GM13977 (cell line): ENCODE results near the gene ALX4.

ENCODE experiments used
- DNase-seq: peaks from one replicate; pipeline ENCODE4 v3.0.0; 2012; ENCODE audit warnings: low spot score
- in situ Hi-C: fragments of 300-500 bp; cut with MboI; formaldehyde crosslinking; loops from one replicate; pipeline ENCODE4 v1.12.0; 2022; ENCODE audit warnings: low sequenced_read_pairs, low pct_unique_long_range_greater_than_20kb, mixed read lengths, inconsistent platforms; ENCODE audit not compliant: unreplicated experiment
- TF ChIP-seq, protein P1 (sequence below): IDR thresholded peaks from 2 replicates; pipeline ENCODE4 v1.5.1; 2012; ENCODE audit warnings: mild to moderate bottlenecking, control low read depth; ENCODE audit not compliant: insufficient read depth; ENCODE audit errors: extremely low read depth, missing control alignments

ALX4 gene

DNA sequence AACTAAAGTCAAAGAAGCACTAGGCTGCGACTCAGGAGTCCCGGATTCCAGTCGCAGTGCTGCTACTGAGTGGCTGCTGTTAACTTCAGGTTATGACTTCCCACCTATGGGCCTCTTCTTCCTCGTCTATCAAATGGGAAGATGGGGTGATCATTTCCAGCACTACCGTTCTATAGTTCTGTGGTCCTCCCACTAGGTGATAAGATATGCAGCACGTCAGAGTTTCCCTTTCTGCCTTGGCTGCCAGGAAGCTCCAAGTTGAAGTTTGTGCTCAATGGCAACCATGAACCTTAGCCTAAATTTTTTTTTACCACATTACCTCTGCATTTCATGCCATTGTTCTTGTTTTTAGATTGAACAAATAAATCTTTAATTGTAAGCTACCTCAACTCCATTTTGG is 38.7 kb downstream of the ALX4 start:
- TF ChIP-seq, protein P1, sequence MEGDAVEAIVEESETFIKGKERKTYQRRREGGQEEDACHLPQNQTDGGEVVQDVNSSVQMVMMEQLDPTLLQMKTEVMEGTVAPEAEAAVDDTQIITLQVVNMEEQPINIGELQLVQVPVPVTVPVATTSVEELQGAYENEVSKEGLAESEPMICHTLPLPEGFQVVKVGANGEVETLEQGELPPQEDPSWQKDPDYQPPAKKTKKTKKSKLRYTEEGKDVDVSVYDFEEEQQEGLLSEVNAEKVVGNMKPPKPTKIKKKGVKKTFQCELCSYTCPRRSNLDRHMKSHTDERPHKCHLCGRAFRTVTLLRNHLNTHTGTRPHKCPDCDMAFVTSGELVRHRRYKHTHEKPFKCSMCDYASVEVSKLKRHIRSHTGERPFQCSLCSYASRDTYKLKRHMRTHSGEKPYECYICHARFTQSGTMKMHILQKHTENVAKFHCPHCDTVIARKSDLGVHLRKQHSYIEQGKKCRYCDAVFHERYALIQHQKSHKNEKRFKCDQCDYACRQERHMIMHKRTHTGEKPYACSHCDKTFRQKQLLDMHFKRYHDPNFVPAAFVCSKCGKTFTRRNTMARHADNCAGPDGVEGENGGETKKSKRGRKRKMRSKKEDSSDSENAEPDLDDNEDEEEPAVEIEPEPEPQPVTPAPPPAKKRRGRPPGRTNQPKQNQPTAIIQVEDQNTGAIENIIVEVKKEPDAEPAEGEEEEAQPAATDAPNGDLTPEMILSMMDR, result no peak
- no peak for DNase-seq
- in situ Hi-C loops, result no loop called here

DNA sequence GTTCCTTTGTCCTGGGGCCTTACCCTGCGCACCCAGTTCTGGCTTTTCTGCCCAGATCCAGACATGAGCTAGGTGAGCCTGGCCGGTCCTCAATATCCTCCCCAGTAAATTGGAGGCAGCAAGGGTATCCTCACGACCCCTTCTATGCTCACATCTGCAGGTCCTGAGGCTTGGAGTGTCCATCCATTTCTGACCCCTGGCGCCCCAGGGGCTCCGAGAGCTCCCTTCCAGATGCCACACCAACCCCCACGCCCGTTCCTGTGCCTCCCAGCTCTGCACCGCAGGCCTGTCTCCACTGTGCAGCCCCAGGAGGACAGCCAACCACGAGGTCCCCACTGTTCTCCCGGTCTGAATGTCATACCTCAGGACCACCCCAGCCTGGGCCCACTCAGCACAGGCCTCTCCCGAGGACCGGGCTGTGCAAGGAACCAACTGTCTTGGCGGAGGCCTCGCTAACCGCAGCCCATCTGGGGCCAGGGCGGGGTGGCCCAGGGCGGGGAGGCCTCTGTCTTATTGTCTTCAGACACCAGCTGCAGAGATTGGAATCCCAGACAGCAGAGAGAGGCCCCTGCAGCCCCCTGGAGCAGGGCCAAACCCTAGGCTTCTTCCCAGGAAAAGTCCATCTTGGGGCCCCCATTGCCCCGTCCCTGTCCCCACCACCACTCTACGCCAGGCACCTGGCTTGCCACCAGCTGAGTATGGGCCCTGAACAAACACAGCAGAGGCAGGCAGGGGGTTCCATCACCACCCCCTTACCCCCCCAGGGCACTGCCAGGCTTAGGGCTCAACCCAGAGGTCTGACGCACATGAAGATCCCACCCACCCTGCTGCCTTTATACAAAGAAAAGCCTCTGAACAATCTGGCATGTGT is 39.3 kb downstream of the ALX4 start:
- in situ Hi-C loops, result no loop called here
- DNase-seq, result no peak
- TF ChIP-seq, protein P1, result no peak

DNA sequence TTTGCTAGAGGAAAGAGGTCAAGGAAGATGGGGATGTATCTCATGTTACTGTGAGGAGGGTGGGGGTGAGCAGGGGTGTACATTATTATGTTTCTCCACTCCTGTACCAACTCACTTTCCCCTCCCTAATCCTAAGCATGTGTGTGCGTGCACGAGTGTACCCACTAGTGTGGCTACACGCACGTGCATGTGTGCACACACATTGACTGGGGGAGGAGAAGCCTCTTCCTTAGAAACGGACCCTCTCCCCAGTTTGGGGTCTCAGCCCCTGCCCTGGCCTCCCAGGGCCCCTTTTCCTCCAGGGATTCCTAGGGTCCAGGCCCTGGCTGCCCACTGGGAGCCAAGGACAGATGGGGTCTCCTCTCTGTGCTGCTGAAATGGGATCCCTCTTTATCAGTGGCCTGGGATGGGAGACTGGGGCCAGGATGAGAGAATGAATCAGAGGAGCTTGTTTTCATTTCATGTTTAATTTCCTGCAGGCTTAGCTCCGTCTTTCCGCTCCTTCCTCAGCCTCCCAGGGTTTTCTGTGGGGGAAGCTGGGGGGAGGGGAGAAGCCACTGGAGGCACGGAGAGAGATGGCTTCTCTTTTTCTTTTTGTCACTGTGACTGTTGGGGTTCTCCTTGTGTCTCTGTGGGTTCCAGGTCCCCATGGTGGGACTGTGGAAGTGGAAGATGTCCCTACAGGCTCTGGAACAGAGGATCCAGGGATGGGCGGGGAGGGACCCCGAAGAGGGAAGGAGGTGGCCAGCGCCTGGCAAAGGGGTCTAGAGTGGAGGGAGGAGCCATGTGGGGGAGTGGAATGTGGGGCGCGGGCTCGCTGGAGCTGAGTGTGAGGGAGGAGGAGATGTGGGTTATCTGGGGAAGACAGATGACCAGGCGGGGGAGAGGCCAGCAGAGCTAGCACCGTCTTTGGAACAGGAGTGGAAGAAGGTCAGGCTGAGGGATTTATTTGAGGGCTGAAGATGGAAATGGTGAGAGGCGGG is 40.3 kb downstream of the ALX4 start:
- TF ChIP-seq, protein P1, result no peak
- DNase-seq, result no peak
- in situ Hi-C loops, result no loop called here

DNA sequence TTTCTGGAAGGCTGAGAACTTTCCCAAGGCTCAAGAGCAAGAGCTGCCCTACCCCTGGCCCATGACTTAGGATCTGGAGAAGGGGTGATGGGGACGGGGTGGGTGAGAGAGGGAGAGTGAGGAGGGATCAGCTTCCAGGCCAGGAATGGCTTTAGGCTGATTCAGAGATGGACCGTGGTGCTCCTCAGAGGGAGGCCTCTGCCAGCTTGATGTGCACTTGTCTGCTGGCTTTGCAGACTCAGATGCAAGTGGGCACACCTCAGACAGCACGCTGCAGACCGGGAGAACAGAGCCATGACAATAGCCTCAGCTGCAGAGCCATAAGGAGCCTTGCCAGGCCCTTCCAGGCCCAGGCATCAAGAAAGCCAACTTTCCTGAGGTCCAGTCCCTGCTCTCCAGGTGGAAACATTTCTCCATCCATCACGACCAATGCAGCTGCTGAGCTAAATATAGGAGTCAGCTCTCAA is 41.3 kb downstream of the ALX4 start:
- no peak for DNase-seq
- in situ Hi-C loops, result no loop called here
- TF ChIP-seq, protein P1, result no peak

DNA sequence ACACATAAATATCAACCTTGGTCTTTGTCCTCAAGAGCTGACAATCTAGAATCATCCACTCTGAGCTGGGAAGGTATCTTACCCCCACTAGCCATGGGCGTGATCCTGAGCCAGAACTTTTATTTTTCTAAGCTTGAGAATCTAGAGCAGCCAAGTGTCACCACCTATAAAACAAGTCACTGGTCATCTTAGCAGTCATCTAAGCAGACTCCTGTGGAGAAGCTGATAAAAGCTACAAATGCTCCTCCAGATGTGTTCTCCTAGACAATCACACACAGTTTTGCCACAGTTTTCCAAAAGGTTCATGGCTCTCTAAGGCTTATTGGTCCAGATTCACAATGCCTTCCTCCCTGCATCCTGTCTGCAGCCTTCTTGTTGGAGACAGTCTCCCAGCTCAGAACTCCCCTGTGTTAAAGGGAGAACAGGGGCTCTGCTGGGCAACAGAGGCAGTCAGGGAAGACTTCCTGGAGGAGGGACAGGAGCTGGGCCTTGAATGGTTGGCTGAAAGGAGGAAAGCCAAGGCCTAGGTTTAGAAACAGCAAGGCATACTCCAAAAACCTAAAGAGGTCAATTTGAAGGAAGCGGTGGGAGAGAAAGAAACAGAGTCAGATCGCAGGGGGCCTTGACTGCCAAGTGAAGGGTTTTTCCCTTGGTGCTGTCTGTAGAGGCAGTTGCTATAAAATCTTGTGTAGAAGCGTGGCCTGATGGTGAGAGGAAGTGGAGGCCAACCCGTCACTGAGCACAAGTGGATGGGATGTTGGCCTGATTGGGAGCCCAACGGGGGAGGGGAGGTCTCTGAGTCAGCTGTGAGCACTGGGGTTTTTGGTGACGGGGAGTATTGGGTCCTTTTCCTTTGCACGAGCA is 42.0 kb downstream of the ALX4 start:
- no peak for DNase-seq
- TF ChIP-seq, protein P1, result no peak
- in situ Hi-C loops, result no loop called here
